ENCODE measurements around the gene ALG2.

Gene ALG2

GRCh38 chr9:99190597-99191283 lies 31.0 kb downstream of the ALG2 start (continued):
- TF ChIP-seq ZFP41 (tag by site-specific recombination; IDR thresholded peaks at IDR 0.05; ENCODE audit: borderline replicate concordance) (no peak), ZNF747 (tag by site-specific recombination; IDR thresholded peaks at IDR 0.05) (no peak), KLF9 (tag by site-specific recombination; IDR thresholded peaks at IDR 0.05; ENCODE audit: low read depth) (no peak), ZNF354C (tag by site-specific recombination; IDR thresholded peaks at IDR 0.05; ENCODE audit: borderline replicate concordance, low read depth) (no peak), ZNF549 (tag by site-specific recombination; IDR thresholded peaks at IDR 0.05) (no peak), ZNF155 (tag by site-specific recombination; IDR thresholded peaks at IDR 0.05) (no peak), ZNF830 (tag by site-specific recombination; IDR thresholded peaks at IDR 0.05; ENCODE audit: low read depth) (no peak), ZNF266 (tag by site-specific recombination; IDR thresholded peaks at IDR 0.05; ENCODE audit: low read depth) (no peak), ZNF114 (tag by site-specific recombination; IDR thresholded peaks at IDR 0.05) (no peak)
- TF ChIP-seq, protein P1, sequence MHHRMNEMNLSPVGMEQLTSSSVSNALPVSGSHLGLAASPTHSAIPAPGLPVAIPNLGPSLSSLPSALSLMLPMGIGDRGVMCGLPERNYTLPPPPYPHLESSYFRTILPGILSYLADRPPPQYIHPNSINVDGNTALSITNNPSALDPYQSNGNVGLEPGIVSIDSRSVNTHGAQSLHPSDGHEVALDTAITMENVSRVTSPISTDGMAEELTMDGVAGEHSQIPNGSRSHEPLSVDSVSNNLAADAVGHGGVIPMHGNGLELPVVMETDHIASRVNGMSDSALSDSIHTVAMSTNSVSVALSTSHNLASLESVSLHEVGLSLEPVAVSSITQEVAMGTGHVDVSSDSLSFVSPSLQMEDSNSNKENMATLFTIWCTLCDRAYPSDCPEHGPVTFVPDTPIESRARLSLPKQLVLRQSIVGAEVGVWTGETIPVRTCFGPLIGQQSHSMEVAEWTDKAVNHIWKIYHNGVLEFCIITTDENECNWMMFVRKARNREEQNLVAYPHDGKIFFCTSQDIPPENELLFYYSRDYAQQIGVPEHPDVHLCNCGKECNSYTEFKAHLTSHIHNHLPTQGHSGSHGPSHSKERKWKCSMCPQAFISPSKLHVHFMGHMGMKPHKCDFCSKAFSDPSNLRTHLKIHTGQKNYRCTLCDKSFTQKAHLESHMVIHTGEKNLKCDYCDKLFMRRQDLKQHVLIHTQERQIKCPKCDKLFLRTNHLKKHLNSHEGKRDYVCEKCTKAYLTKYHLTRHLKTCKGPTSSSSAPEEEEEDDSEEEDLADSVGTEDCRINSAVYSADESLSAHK (tag by site-specific recombination; IDR thresholded peaks at IDR 0.05), result no peak

GRCh38 chr9:99189887-99190596 lies 31.7 kb downstream of the ALG2 start:
- POLR2A ChIA-PET, result no interaction called here
- CTCF ChIA-PET, result interaction anchor here (1.0 kb wide), 1 partner anchor 821 kb away, joined by 3 read pairs; no protein-coding TSS in a partner anchor
- TF ChIP-seq REPIN1 (tag by site-specific recombination; IDR thresholded peaks at IDR 0.05; ENCODE audit: low read depth) (no peak), ZNF10 (tag by site-specific recombination; IDR thresholded peaks at IDR 0.05) (no peak), ZNF513 (tag by site-specific recombination; IDR thresholded peaks at IDR 0.05) (no peak), ZNF335 (tag by site-specific recombination; conservative IDR thresholded peaks at IDR 0.05) (no peak), GLIS2 (tag by site-specific recombination; IDR thresholded peaks at IDR 0.05) (no peak), ZFHX2 (tag by site-specific recombination; conservative IDR thresholded peaks at IDR 0.05) (no peak), ZNF830 (tag by site-specific recombination; IDR thresholded peaks at IDR 0.05; ENCODE audit: low read depth) (no peak), ZNF19 (tag by site-specific recombination; IDR thresholded peaks at IDR 0.05; ENCODE audit: low read depth) (no peak), ZNF544 (tag by site-specific recombination; IDR thresholded peaks at IDR 0.05) (no peak), BCL11A (tag by site-specific recombination; IDR thresholded peaks at IDR 0.05; ENCODE audit: low read depth) (no peak)
- TF ChIP-seq, protein P1 (tag by site-specific recombination; IDR thresholded peaks at IDR 0.05), result no peak
- no peaks in the 10 kb centered on the region for H3K9me3 ChIP-seq (ENCODE audit: control insufficient read depth, insufficient read depth, low read depth, low read length)
- no peaks in the 10 kb centered on the region for H3K4me1 ChIP-seq (ENCODE audit: control insufficient read depth, insufficient read depth, low read length)
- H3K36me3 ChIP-seq (ENCODE audit: control insufficient read depth in 2 of 2, insufficient read depth in 1 of 2, low read length in 2 of 2), result no peaks in the 10 kb centered on the region
- H3K4me3 ChIP-seq (ENCODE audit: low read depth, low read length), result no peak overlapping the region
- H3K27ac ChIP-seq (ENCODE audit: extremely low read depth, low read depth, low read length), result no peak overlapping the region
